HG03575 (cell line): Measurements from ENCODE around the gene GNG7.
"Not testable (repeated sequence)": the region's sequence is repeated elsewhere in the genome, so short reads cannot be mapped to it uniquely, and the experiment has no call there.

ENCODE experiments used
- ATAC-seq: cut with Tn5 transposase; IDR thresholded peaks from one replicate; pipeline ENCODE4 v1.9.1; 2021; ENCODE audit not compliant: unreplicated experiment, insufficient number of reproducible peaks, low FRiP score; ENCODE audit errors: extremely low read depth

The GNG7 gene

GRCh38 chr19:2551172-2551863 lies 151.2 kb downstream of the GNG7 start:
- no peak for ATAC-seq

DNA sequence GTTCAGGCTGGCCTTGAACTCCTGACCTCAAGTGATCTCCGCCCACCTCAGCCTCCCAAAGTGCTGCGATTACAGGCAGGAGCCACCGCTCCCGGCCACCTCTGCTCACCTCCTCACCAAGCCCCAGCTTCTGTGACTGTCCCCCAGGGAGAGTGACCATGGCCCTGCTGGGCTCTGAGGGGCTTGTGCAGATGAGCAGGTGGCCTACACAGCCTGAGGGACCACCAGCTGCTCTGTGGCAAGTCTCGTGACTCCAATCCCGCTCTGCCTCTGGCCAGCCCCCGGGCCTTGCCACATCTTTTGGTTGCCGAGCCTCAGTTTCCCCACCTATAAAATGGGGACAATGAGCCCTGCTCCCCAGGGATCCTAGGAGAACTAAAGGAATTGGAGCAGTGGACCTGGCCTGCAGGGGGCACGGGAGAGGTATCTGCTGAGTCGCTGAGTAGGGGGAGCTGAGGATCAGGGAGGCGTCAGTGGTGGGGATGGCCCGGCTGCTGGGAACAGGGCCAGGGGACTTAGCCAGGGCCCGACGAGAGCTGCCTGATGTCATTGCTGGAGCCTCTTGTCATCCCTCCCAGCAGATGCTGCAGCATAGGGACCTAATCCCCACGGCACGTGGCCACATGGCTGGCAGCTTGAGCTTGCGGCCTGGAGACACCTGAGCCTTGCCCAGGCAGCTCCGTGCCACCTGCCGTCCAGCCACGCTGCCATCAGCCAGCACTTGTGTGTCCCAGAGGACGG lies 151.9 kb downstream of the GNG7 start:
- no peak for ATAC-seq

- ATAC-seq = no peak
Measured at GRCh38 chr19:2549701-2550191, 152.7 kb downstream of the GNG7 start.

GRCh38 chr19:2548966-2549365 lies 153.5 kb downstream of the GNG7 start:
- ATAC-seq = no peak

- ATAC-seq = no peak
Measured at GRCh38 chr19:2547721-2548120, 154.8 kb downstream of the GNG7 start.

GRCh38 chr19:2547033-2547680 lies 155.3 kb downstream of the GNG7 start:
- no peak for ATAC-seq

DNA sequence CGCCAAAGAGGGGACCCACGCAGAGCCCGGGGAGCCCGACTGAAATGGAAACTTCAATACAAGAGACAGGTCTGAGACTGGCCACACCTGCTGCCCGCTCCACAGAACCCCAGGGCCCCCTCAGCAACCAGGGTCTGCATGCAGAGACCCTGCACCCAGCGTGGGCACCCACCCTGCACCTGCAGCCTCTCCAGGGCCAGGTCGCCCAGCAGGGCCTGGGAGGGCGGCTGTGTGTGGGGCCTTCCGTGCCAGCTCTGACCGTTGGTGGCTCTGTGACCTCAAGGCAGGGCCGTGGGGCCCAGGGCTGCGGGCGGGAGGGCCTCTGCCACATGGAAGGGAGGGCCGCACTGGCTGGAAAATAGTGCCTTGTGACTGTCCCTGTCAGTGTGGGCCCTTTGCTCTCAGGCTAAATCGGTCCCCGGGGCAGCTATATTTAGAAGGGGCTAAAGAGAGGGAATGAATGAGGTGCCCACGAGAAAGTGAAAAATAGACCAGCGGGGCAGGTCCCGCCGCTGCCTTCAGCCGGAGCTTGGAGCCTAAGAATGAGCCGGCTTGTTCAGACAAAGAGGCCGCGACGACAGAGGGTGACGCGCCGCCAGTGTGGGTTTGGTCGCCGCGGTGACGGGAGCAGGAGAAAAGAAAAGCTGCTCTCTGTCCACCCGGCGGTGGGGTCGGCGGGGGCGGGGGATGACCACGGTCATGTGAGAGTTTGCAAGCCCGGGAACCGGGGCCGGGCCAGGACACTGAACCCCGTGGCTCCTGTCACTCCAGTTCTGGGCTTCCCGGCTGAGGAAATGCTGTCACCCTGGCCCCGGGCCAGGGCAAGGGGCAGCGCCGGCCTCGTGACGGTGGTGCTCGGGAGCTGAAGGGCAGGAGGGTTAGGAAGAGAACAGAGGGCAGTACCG lies 156.1 kb downstream of the GNG7 start:
- no peak for ATAC-seq

DNA sequence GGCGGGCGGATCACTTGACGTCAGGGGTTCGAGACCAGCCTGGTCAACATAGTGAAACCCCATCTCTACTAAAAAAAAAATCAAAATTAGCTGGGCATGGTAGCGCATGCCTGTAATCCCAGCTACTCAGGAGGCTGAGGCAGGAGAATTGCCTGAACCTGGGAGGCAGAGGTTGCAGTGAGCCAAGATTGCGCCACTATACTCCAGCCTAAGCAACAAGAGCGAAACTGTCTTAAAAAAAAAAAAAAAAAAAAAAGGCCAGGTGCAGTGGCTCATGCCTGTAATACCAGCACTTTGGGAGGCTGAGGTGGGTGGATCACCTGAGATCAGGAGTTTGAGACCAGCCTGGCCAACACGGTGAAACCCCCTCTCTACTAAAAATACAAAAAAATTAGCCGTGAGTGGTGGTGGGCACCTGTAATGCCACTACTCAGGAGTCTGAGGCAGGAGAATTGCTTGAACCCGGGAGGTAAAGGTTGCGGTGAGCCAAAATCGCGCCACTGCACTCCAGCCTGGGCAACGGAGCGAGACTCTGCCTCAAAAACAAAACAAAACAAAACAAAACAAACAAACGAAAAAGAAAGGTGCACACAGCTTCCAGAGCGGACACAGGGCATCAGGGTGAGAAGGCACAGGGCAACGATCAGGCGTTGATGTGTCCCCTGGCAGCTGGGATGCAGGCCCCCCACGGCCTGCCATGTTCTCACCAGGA lies 156.9 kb downstream of the GNG7 start:
- ATAC-seq = not testable (repeated sequence)

DNA sequence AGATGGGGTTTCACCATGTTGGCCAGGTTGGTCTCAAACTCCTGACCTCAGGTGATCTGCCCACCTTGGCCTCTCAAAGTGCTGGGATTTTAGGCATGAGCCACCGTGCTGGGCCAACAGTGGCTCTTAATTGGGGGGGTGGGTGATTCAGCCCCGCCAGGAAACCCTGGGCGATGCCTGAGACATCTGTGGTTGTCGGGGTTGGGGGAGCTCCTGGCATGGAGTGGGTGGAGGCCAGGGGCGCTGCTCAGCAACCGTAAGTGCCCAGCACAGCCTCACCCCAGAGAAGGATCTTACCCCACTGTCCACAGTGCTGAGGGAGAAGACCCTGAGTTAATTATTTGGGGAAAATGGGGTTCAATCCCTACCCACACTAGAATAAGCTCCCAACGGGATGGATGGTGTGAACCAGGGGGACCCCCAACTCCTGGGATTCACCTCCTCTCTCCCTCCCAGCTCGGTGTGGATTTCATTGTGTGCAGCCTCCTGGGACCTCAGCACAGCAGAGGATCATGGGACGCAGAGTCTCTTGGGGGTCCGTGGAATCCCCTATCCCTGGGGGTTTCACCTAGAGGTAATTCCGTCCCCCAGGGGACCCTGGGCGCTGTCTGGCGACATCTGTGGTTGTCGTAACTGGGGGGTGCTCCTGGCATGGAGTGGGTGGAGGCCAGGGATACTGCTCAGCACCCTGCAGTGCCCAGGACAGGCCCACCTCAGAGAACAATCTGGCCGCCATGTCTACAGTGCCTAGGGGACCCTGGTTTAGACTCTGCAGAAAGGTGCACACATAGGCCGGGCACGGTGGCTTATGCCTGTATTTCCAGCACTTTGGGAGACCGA lies 157.7 kb downstream of the GNG7 start:
- ATAC-seq = no peak

- ATAC-seq = no peak
Measured at GRCh38 chr19:2543463-2544442, 158.7 kb downstream of the GNG7 start.

DNA sequence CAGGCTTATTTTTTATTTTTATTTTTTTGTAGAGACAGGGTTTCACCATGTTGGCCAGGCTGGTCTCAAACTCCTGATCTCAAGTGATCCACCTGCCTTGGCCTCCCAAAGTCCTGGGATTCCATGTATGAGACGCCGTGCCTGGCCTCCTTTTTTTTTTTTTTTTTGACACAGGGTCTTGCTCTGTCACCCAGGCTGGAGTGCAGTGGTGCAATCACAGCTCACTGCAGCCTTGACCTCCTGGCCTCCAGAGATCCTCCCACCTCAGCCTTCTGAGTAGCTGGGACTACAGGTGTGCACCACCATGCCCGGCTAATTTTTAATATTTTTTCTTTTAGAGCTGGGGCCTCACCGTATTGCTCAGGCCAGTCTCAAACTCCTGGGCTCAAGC lies 159.4 kb downstream of the GNG7 start:
- ATAC-seq = not testable (repeated sequence)

DNA sequence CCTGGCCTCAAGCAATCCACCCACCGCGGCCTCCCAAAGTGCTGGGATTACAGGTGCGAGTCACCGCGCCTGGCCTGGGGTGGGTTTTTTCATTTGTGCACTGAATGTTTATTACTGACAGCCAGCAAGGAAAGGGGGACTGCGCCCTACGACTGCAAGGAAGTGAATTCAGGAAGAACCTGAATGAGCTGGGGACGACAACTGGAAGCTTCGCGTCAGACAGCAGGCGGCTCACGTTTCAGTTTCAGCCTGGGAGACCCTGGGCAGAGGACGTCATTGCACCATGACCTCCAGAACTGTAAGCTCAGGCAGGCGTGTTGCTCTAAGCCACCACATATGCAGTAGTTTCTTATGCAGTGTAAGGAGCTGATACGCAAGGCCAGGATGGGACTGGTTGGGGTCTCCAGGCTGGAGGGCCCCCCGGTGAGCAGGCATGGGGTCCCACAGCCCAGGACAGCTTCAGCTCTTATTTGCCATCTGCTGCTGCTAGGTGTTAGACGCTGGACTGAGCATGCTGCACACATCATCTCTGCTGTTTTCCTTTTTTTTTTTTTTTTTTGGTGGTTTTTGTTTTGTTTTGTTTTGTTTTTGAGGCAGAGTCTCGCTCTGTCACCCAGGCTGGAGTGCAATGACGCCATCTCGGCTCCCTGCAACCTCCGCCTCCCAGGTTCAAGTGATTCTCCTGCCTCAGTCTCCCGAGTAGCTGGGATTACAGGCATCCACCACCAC lies 160.0 kb downstream of the GNG7 start:
- ATAC-seq = no peak

DNA sequence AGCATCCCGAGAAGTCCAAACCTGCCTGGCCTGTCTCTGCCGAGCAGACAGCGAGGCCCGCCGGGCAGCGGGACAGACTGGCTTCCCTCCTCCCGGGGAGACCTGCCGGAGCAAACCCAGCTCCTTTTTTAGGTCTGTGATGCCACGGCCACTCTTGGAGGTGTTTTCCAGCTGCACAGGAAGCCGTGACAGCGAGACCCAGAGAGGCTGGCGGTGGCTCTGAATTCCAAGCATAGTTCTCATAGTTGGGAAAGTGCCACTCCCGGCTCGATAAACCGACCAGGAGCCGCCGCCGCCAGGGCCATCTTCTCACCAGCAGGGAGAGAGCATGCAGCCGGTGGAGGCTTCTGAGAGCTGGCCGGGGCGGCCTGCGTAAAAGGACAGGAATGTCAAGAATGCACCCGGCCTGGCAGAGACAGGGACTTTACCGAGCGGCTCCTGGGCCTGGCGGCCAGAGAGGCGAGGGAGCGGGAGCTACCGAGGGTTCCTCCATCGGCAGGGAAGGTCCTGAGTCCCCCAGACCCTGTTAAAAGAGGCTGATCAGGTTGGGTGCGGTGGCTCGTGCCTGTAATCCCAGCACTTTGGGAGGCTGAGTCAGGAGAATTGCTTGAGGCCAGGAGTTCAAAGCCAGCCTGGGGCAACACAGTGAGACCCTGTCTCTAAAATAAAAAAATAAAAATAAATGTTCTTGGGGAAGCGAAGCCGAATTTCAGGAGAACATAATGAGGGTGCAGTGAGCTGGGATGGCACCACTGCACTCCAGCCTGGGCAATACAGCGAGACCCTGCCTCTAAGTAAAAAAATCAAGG lies 161.6 kb downstream of the GNG7 start:
- no peak for ATAC-seq

GRCh38 chr19:2540251-2540645 lies 162.2 kb downstream of the GNG7 start:
- ATAC-seq = no peak

GRCh38 chr19:2538096-2538757 lies 164.3 kb downstream of the GNG7 start:
- no peak for ATAC-seq
